ENCODE data around the gene PADI1.

Gene PADI1

DNA sequence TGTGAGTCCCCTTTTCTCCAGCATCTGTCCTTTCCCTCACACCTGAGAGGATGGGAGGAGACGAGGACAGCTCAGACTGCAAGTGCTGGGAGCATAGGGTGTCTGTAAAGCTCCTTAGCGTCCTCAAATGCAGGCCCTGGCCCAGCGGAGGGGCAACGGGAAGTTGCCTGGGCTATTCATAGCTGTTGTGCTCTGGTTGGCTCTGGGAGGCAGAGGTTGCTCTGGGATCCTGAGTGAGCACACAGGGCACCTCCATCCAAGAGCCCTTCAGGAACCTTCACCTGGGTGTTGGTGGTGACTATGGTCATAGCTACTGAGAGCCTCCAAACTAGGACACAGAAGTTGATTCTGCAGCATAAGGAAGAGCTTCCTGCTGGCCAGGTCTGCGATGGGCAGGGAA lies 2.6 kb downstream of the PADI1 start:
- TF ChIP-seq YY1 (IDR thresholded peaks at IDR 0.05; ENCODE audit: insufficient read depth, insufficient read length) (no peak), ZNF274 (IDR thresholded peaks at IDR 0.05; ENCODE audit: low read depth, low read length) (no peak), SUZ12 (IDR thresholded peaks at IDR 0.05; ENCODE audit: extremely low read depth, insufficient read depth, insufficient read length) (no peak)
- H3K4me1 ChIP-seq (ENCODE audit: insufficient read depth, insufficient read length), result peaks cover 9% of the 10 kb centered on the region
- H3K4me3 ChIP-seq (ENCODE audit: insufficient read length, low read depth), result no peak overlapping the region

DNA sequence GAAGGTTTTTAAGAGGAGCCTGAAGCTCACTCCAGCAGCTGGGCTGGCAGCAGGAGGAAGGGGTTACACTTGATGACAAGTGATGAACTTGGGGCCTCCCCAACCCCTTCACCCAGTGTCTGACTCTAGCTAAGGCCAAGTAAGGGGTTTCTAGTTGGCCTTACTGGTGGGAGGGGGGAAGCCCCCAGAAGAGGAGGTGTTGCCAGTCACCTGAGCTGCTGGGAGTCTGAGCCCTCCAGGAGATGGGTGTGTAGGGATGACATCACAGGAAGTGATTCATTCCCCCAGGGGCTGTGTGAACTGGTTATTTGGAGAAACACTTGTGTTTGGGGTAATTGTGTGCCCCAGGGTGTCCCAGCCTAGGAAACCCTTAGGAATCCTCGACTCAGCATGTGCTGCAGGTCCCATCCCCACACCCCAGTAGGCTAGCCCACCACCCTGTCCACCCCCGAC lies 3.1 kb downstream of the PADI1 start:
- Histone ChIP-seq H3K9ac (ENCODE audit: insufficient read length, low read depth) (no peak overlapping the region), H3K9me3 (ENCODE audit: insufficient read depth, low read length) (no peaks in the 10 kb centered on the region), H3K27me3 (ENCODE audit: insufficient read depth, insufficient read length) (no peaks in the 10 kb centered on the region), H3K4me1 (ENCODE audit: insufficient read depth, insufficient read length) (peaks cover 11% of the 10 kb centered on the region), H3K4me3 (ENCODE audit: insufficient read length, low read depth) (no peak overlapping the region), H3K36me3 (ENCODE audit: insufficient read depth, insufficient read length, low read length) (no peaks in the 10 kb centered on the region)
- peak; percentile 16 for DNase-seq (ENCODE audit: low read depth, low spot score)
- no peak for TF ChIP-seq ZNF274 (IDR thresholded peaks at IDR 0.05; ENCODE audit: low read depth, low read length)
- TF ChIP-seq SUZ12 (IDR thresholded peaks at IDR 0.05; ENCODE audit: extremely low read depth, insufficient read depth, insufficient read length), result no peak
- no peak for TF ChIP-seq YY1 (IDR thresholded peaks at IDR 0.05; ENCODE audit: insufficient read depth, insufficient read length)

More for the DNA sequence above, 2.6 kb downstream of the PADI1 start:
- H3K9ac ChIP-seq (ENCODE audit: insufficient read length, low read depth), result no peak overlapping the region
- H3K9me3 ChIP-seq (ENCODE audit: insufficient read depth, low read length), result no peaks in the 10 kb centered on the region
- DNase-seq (ENCODE audit: low read depth, low spot score), result no peak
- no peaks in the 10 kb centered on the region for H3K27me3 ChIP-seq (ENCODE audit: insufficient read depth, insufficient read length)
- H3K36me3 ChIP-seq (ENCODE audit: insufficient read depth, insufficient read length, low read length), result no peaks in the 10 kb centered on the region

DNA sequence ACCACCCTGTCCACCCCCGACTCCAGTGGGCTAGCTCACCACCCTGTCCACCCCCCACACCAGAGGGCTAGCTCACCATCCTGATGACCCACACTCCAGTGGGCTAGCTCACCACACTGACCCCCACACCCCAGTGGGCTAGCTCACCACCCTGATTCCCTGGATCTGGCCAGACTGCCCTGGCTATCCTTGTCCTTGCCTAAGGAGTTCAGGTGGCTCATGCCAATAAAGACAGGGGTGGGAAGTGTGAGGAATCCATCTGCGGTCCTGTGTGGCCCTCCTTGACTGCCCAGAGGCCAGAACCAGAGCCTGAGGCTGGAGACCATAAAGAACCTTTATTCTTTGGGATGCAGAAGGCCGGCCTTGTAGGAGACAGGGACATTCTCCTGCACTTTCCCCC lies 3.6 kb downstream of the PADI1 start:
- H3K27me3 ChIP-seq (ENCODE audit: insufficient read depth, insufficient read length), result no peaks in the 10 kb centered on the region
- TF ChIP-seq ZNF274 (IDR thresholded peaks at IDR 0.05; ENCODE audit: low read depth, low read length) (no peak), YY1 (IDR thresholded peaks at IDR 0.05; ENCODE audit: insufficient read depth, insufficient read length) (no peak), SUZ12 (IDR thresholded peaks at IDR 0.05; ENCODE audit: extremely low read depth, insufficient read depth, insufficient read length) (no peak)
- no peaks in the 10 kb centered on the region for H3K36me3 ChIP-seq (ENCODE audit: insufficient read depth, insufficient read length, low read length)
- no peaks in the 10 kb centered on the region for H3K9me3 ChIP-seq (ENCODE audit: insufficient read depth, low read length)
- no peak for DNase-seq (ENCODE audit: low read depth, low spot score)
- peak overlapping the region; percentile 16 for H3K9ac ChIP-seq (ENCODE audit: insufficient read length, low read depth)
- H3K4me1 ChIP-seq (ENCODE audit: insufficient read depth, insufficient read length), result peaks cover 13% of the 10 kb centered on the region
- no peak overlapping the region for H3K4me3 ChIP-seq (ENCODE audit: insufficient read length, low read depth)

DNA sequence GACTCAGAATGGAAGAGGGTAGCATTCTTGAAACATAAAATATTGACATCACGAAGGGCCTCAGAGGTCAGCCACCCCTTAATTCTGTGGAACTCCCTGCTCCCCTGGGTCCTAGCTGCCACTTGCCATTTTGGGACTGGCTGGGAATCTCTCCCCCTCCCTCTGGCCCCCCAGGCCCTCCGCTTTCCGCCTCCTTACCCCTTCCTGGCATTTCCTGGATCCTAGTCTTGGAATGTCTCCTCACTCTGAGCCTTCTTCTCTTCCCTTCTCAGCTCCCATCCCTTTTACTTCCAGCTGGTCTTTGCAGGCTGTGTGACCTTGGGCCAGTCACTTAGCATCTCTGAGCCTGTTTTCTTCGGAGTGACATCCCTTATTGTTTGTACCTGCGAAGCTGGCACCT lies 4.5 kb downstream of the PADI1 start:
- Histone ChIP-seq H3K36me3 (ENCODE audit: insufficient read depth, insufficient read length, low read length) (no peaks in the 10 kb centered on the region), H3K27me3 (ENCODE audit: insufficient read depth, insufficient read length) (no peaks in the 10 kb centered on the region), H3K9ac (ENCODE audit: insufficient read length, low read depth) (no peak overlapping the region), H3K4me1 (ENCODE audit: insufficient read depth, insufficient read length) (peaks cover 14% of the 10 kb centered on the region), H3K4me3 (ENCODE audit: insufficient read length, low read depth) (no peak overlapping the region), H3K9me3 (ENCODE audit: insufficient read depth, low read length) (no peaks in the 10 kb centered on the region)
- no peak for DNase-seq (ENCODE audit: low read depth, low spot score)
- TF ChIP-seq YY1 (IDR thresholded peaks at IDR 0.05; ENCODE audit: insufficient read depth, insufficient read length), result no peak
- no peak for TF ChIP-seq ZNF274 (IDR thresholded peaks at IDR 0.05; ENCODE audit: low read depth, low read length)
- no peak for TF ChIP-seq SUZ12 (IDR thresholded peaks at IDR 0.05; ENCODE audit: extremely low read depth, insufficient read depth, insufficient read length)

DNA sequence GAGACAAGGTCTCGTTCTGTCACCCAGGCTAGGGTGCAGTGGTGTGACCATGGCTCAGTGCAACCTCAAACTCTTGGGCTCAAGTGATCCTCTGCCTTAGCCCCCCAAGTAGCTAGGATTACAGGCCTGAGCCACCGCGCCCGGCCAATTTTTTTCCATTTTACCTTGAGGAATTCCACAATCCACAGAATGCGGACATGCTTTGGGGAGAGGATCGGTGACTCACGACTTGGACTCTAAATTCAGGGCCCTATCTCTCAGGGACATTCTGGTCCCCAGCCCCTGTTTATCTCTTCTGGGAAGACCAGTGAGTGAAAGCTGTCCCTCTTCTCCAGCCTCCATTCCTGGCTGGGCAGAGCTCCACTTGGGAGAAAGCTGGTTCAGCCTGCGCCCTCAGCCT lies 5.2 kb downstream of the PADI1 start:
- TF ChIP-seq SUZ12 (IDR thresholded peaks at IDR 0.05; ENCODE audit: extremely low read depth, insufficient read depth, insufficient read length), result no peak
- no peak for TF ChIP-seq ZNF274 (IDR thresholded peaks at IDR 0.05; ENCODE audit: low read depth, low read length)
- TF ChIP-seq YY1 (IDR thresholded peaks at IDR 0.05; ENCODE audit: insufficient read depth, insufficient read length), result no peak
- H3K36me3 ChIP-seq (ENCODE audit: insufficient read depth, insufficient read length, low read length), result no peaks in the 10 kb centered on the region
- H3K27me3 ChIP-seq (ENCODE audit: insufficient read depth, insufficient read length), result no peaks in the 10 kb centered on the region
- DNase-seq (ENCODE audit: low read depth, low spot score), result no peak
- no peaks in the 10 kb centered on the region for H3K9me3 ChIP-seq (ENCODE audit: insufficient read depth, low read length)
- H3K9ac ChIP-seq (ENCODE audit: insufficient read length, low read depth), result no peak overlapping the region
- no peak overlapping the region for H3K4me3 ChIP-seq (ENCODE audit: insufficient read length, low read depth)
- peaks cover 14% of the 10 kb centered on the region for H3K4me1 ChIP-seq (ENCODE audit: insufficient read depth, insufficient read length)

DNA sequence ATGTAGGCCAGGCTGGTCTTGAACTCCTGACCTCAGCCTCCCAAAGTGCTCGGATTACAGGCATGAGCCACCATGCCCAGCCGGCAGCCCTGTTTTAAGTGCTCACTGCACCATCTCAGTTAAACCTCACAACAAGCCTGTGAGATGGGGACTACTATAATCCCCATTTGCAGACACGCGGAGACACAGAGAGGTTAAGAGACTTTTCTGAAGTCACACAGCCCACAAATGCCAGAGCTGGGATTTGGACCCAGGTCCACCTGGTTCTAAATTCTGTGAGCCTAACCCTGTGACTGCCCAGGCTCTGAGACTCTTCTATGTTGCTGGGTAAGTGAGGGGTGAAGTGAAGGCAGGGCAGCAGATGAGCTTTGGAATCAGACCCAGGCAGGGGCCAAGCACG lies 6.4 kb downstream of the PADI1 start:
- DNase-seq (ENCODE audit: low read depth, low spot score), result no peak
- H3K4me3 ChIP-seq (ENCODE audit: insufficient read length, low read depth), result no peak overlapping the region
- TF ChIP-seq ZNF274 (IDR thresholded peaks at IDR 0.05; ENCODE audit: low read depth, low read length), result no peak
- TF ChIP-seq SUZ12 (IDR thresholded peaks at IDR 0.05; ENCODE audit: extremely low read depth, insufficient read depth, insufficient read length), result no peak
- no peak for TF ChIP-seq YY1 (IDR thresholded peaks at IDR 0.05; ENCODE audit: insufficient read depth, insufficient read length)
- peaks cover 17% of the 10 kb centered on the region for H3K4me1 ChIP-seq (ENCODE audit: insufficient read depth, insufficient read length)
- H3K9ac ChIP-seq (ENCODE audit: insufficient read length, low read depth), result no peak overlapping the region
- H3K9me3 ChIP-seq (ENCODE audit: insufficient read depth, low read length), result no peaks in the 10 kb centered on the region
- H3K36me3 ChIP-seq (ENCODE audit: insufficient read depth, insufficient read length, low read length), result no peaks in the 10 kb centered on the region
- no peaks in the 10 kb centered on the region for H3K27me3 ChIP-seq (ENCODE audit: insufficient read depth, insufficient read length)

GRCh38 chr1:17212009-17212408 lies 7.1 kb downstream of the PADI1 start:
- Histone ChIP-seq H3K4me1 (ENCODE audit: insufficient read depth, insufficient read length) (peaks cover 17% of the 10 kb centered on the region), H3K9me3 (ENCODE audit: insufficient read depth, low read length) (no peaks in the 10 kb centered on the region), H3K36me3 (ENCODE audit: insufficient read depth, insufficient read length, low read length) (no peaks in the 10 kb centered on the region), H3K27me3 (ENCODE audit: insufficient read depth, insufficient read length) (no peaks in the 10 kb centered on the region), H3K9ac (ENCODE audit: insufficient read length, low read depth) (no peak overlapping the region), H3K4me3 (ENCODE audit: insufficient read length, low read depth) (no peak overlapping the region)
- no peak for DNase-seq (ENCODE audit: low read depth, low spot score)
- TF ChIP-seq ZNF274 (IDR thresholded peaks at IDR 0.05; ENCODE audit: low read depth, low read length) (no peak), SUZ12 (IDR thresholded peaks at IDR 0.05; ENCODE audit: extremely low read depth, insufficient read depth, insufficient read length) (no peak), YY1 (IDR thresholded peaks at IDR 0.05; ENCODE audit: insufficient read depth, insufficient read length) (no peak)

Data from NT2/D1 (cell line).